ENCODE results near the gene PLEKHG4B. TPM values are rescaled to one million over a fixed set of nuclear protein-coding genes. Genes with fewer than 3 reads are reported as not detected.

PLEKHG4B gene
- polyA plus RNA-seq, 1 donor from 2014 or later = 0.78 TPM

DNA sequence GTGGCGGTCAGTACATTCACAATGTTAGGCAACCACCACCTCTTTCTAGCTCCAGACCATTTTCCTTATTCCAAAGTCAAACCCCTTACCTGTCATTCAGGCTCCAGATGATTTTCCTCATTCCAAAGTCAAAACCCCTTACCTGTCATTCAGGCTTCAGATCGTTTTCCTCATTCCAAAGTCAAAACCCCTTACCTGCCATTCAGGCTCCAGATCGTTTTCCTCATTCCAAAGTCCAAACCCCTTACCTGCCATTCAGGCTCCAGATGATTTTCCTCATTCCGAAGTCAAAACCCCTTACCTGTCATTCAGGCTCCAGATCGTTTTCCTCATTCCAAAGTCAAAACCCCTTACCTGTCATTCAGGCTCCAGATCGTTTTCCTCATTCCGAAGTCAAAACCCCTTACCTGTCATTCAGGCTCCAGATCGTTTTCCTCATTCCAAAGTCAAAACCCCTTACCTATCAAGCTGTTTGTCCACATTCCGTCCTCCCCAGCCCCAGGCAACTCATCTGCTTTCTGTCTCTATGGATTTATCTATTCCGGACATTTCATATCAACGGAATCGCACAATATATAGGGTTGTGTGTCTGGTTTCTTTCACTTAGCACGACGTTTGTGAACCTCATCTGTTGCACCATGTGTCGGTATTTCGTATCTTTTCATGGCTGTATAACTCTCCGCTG lies 5.2 kb downstream of the PLEKHG4B start:
- H3K79me2 ChIP-seq (replicated peaks; ENCODE audit: insufficient read depth, low read length) = peaks cover 31% of the 10 kb centered on the region
- no peaks in the 10 kb centered on the region for H4K20me1 ChIP-seq (ENCODE audit: insufficient read depth)
- TF ChIP-seq, protein P1, sequence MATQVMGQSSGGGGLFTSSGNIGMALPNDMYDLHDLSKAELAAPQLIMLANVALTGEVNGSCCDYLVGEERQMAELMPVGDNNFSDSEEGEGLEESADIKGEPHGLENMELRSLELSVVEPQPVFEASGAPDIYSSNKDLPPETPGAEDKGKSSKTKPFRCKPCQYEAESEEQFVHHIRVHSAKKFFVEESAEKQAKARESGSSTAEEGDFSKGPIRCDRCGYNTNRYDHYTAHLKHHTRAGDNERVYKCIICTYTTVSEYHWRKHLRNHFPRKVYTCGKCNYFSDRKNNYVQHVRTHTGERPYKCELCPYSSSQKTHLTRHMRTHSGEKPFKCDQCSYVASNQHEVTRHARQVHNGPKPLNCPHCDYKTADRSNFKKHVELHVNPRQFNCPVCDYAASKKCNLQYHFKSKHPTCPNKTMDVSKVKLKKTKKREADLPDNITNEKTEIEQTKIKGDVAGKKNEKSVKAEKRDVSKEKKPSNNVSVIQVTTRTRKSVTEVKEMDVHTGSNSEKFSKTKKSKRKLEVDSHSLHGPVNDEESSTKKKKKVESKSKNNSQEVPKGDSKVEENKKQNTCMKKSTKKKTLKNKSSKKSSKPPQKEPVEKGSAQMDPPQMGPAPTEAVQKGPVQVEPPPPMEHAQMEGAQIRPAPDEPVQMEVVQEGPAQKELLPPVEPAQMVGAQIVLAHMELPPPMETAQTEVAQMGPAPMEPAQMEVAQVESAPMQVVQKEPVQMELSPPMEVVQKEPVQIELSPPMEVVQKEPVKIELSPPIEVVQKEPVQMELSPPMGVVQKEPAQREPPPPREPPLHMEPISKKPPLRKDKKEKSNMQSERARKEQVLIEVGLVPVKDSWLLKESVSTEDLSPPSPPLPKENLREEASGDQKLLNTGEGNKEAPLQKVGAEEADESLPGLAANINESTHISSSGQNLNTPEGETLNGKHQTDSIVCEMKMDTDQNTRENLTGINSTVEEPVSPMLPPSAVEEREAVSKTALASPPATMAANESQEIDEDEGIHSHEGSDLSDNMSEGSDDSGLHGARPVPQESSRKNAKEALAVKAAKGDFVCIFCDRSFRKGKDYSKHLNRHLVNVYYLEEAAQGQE (IDR thresholded peaks at IDR 0.05; ENCODE audit: borderline replicate concordance) = peak; percentile 48
- no peak for TF ChIP-seq MXI1 (conservative IDR thresholded peaks at IDR 0.05; ENCODE audit: poor library complexity, severe bottlenecking)
- H2AFZ ChIP-seq (ENCODE audit: low read depth, low read length) = no peak overlapping the region
- no peaks in the 10 kb centered on the region for H3K27me3 ChIP-seq (ENCODE audit: insufficient read depth, low read depth, low read length)
- H3K9ac ChIP-seq (ENCODE audit: low read length) = no peak overlapping the region
- H3K36me3 ChIP-seq (ENCODE audit: insufficient read depth, low read length) = no peaks in the 10 kb centered on the region
- H3K4me2 ChIP-seq (ENCODE audit: low read length) = no peak overlapping the region
- H3K4me3 ChIP-seq (ENCODE audit: low read length) = no peak overlapping the region
- H3F3A ChIP-seq (ENCODE audit: insufficient read depth, low read length, poor library complexity, severe bottlenecking) = no peaks in the 10 kb centered on the region
- H3K9me3 ChIP-seq (ENCODE audit: low read length) = no peaks in the 10 kb centered on the region
- no peak overlapping the region for H3K27ac ChIP-seq (ENCODE audit: low read length)
- no peaks in the 10 kb centered on the region for H3K9me2 ChIP-seq (ENCODE audit: insufficient read depth, low read length)

DNA sequence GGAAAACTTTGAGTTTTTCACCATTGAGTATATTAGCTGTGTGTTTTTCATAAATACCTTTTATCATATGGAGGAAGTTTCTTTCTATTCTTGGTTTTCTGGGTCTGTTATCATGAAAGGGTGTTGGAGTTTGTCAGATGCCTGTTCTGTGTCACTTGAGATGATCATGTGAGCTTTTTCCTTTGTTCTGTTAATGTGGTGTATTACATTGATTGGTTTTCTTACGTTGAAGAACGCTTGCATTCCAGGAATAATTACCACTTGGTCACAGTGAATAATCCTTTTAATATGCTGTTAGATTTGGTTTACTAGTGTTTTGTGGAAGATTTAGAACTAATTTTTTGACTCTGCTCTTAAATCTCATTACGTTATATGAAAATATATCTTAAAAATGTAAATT lies 7.8 kb downstream of the PLEKHG4B start:
- Histone ChIP-seq H3K9me2 (ENCODE audit: insufficient read depth, low read length) (no peaks in the 10 kb centered on the region), H2AFZ (ENCODE audit: low read depth, low read length) (no peak overlapping the region), H3F3A (ENCODE audit: insufficient read depth, low read length, poor library complexity, severe bottlenecking) (no peaks in the 10 kb centered on the region), H3K36me3 (ENCODE audit: insufficient read depth, low read length) (no peaks in the 10 kb centered on the region), H3K27ac (ENCODE audit: low read length) (no peak overlapping the region), H3K27me3 (ENCODE audit: insufficient read depth, low read depth, low read length) (no peaks in the 10 kb centered on the region), H3K4me2 (ENCODE audit: low read length) (no peak overlapping the region), H3K79me2 (replicated peaks; ENCODE audit: insufficient read depth, low read length) (peaks cover 15% of the 10 kb centered on the region), H3K4me3 (ENCODE audit: low read length) (no peak overlapping the region), H3K9me3 (ENCODE audit: low read length) (no peaks in the 10 kb centered on the region), H4K20me1 (ENCODE audit: insufficient read depth) (no peaks in the 10 kb centered on the region), H3K9ac (ENCODE audit: low read length) (no peak overlapping the region)
- TF ChIP-seq EZH2 (IDR thresholded peaks at IDR 0.05; ENCODE audit: borderline replicate concordance, insufficient read depth, low read length, poor library complexity, severe bottlenecking) (no peak), SMC3 (conservative IDR thresholded peaks at IDR 0.05; ENCODE audit: poor library complexity) (no peak), MXI1 (conservative IDR thresholded peaks at IDR 0.05; ENCODE audit: poor library complexity, severe bottlenecking) (no peak), RAD21 (conservative IDR thresholded peaks at IDR 0.05) (no peak), EP300 (conservative IDR thresholded peaks at IDR 0.05; ENCODE audit: poor library complexity, severe bottlenecking) (no peak), TAF1 (IDR thresholded peaks at IDR 0.05; ENCODE audit: low read depth) (no peak), POLR2AphosphoS5 (IDR thresholded peaks at IDR 0.05) (no peak)
- TF ChIP-seq, protein P1 (IDR thresholded peaks at IDR 0.05; ENCODE audit: borderline replicate concordance) = no peak
- TF ChIP-seq, protein P2, sequence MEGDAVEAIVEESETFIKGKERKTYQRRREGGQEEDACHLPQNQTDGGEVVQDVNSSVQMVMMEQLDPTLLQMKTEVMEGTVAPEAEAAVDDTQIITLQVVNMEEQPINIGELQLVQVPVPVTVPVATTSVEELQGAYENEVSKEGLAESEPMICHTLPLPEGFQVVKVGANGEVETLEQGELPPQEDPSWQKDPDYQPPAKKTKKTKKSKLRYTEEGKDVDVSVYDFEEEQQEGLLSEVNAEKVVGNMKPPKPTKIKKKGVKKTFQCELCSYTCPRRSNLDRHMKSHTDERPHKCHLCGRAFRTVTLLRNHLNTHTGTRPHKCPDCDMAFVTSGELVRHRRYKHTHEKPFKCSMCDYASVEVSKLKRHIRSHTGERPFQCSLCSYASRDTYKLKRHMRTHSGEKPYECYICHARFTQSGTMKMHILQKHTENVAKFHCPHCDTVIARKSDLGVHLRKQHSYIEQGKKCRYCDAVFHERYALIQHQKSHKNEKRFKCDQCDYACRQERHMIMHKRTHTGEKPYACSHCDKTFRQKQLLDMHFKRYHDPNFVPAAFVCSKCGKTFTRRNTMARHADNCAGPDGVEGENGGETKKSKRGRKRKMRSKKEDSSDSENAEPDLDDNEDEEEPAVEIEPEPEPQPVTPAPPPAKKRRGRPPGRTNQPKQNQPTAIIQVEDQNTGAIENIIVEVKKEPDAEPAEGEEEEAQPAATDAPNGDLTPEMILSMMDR (IDR thresholded peaks at IDR 0.05; ENCODE audit: poor library complexity, severe bottlenecking) = no peak
